Activated CD8-positive, alpha-beta memory T cell treated with anti-CD3 and anti-CD28 coated beads for 36 hours (primary cell): ENCODE data around the gene CASTOR1. TPM values are rescaled to one million over a fixed set of nuclear protein-coding genes. Genes with fewer than 3 reads are reported as not detected.

Source experiments
- CTCF ChIA-PET: fragments of 350-600 bp; sonication (Branson Sonifier 250); formaldehyde crosslinking; loops from one replicate; lab custom pipeline; 2021; ENCODE audit warnings: antibody characterized with exemption; lab: Charles Lee
- POLR2A ChIA-PET: fragments of 350-600 bp; sonication (Branson Sonifier 250); formaldehyde crosslinking; loops from one replicate; lab custom pipeline; 2021; ENCODE audit warnings: antibody characterized with exemption; lab: Charles Lee
- total RNA-seq, 2 experiments: library from RNA; stranded (reverse); gene quantifications; one replicate each; pipeline ENCODE4 v1.2.3, GENCODE V29; 2021

Gene CASTOR1
- total RNA-seq, 2 experiments from 2014 or later, result 1.9 to 4.2 TPM

- POLR2A ChIA-PET, result no interaction called here
Measured at GRCh38 chr22:30293026-30293425, 3.7 kb upstream of the CASTOR1 start.

GRCh38 chr22:30292069-30292970 lies 3.0 kb upstream of the CASTOR1 start:
- POLR2A ChIA-PET, result no interaction called here

More at GRCh38 chr22:30293026-30293425, 3.7 kb upstream of the CASTOR1 start:
- CTCF ChIA-PET, result interaction anchor here (12.9 kb wide), 1 partner anchor 95 kb away, joined by 214 read pairs; the partner anchor contains the start of gene RNF215

GRCh38 chr22:30291058-30291892 lies 2.0 kb upstream of the CASTOR1 start:
- ChIA-PET CTCF (interaction anchor here (0.7 to 12.9 kb wide), 8 partner anchors 10 to 135 kb away, joined by 3 to 214 read pairs (median 3); partner anchors contain the start of genes RNF215 and TBC1D10A), POLR2A (interaction anchor here (1.6 to 2.3 kb wide), 2 partner anchors 35 to 65 kb away, joined by 5 to 9 read pairs; partner anchors contain the start of genes CCDC157, SF3A1 and TBC1D10A)

More at GRCh38 chr22:30292069-30292970, 3.0 kb upstream of the CASTOR1 start:
- CTCF ChIA-PET, result interaction anchor here (0.6 to 12.9 kb wide), 4 partner anchors 8 to 96 kb away, joined by 3 to 214 read pairs (median 4); partner anchors contain the start of genes RNF215 and TBC1D10A

- POLR2A ChIA-PET, result interaction anchor here (0.6 to 2.3 kb wide), 4 partner anchors 36 to 135 kb away, joined by 4 to 9 read pairs (median 4); partner anchors contain the start of genes CCDC157, MTFP1, SF3A1 and TBC1D10A
- CTCF ChIA-PET, result interaction anchor here (0.7 to 12.9 kb wide), 10 partner anchors 11 to 136 kb away, joined by 3 to 214 read pairs (median 4); partner anchors contain the start of genes RNF215, SEC14L2 and TBC1D10A
Measured at GRCh38 chr22:30290342-30291057, 1.2 kb upstream of the CASTOR1 start.

- ChIA-PET CTCF (interaction anchor here (1.0 to 12.9 kb wide), 9 partner anchors 12 to 173 kb away, joined by 3 to 214 read pairs (median 16); partner anchors contain the start of genes RNF215, SEC14L2 and TBC1D10A), POLR2A (interaction anchor here (0.6 to 2.6 kb wide), 5 partner anchors 36 to 136 kb away, joined by 4 to 10 read pairs (median 5); partner anchors contain the start of genes CCDC157, MTFP1, SF3A1 and TBC1D10A)
Measured at GRCh38 chr22:30289980-30290313, 642 bp upstream of the CASTOR1 start.

GRCh38 chr22:30288419-30289140 lies 725 bp downstream of the CASTOR1 start:
- ChIA-PET CTCF (interaction anchor here (0.7 to 12.9 kb wide), 43 partner anchors 8 to 206 kb away, joined by 3 to 214 read pairs (median 7); partner anchors contain the start of genes CCDC157, LIF, MTFP1 and OSM), POLR2A (interaction anchor here (0.6 to 2.6 kb wide), 7 partner anchors 22 to 353 kb away, joined by 3 to 10 read pairs (median 7); partner anchors contain the start of genes RNF215 and TBC1D10A)

- POLR2A ChIA-PET, result interaction anchor here (0.6 to 2.6 kb wide), 4 partner anchors 25 to 353 kb away, joined by 5 to 10 read pairs (median 8); partner anchors contain the start of gene RNF215
Measured at GRCh38 chr22:30287648-30288418, 1.5 kb downstream of the CASTOR1 start.

GRCh38 chr22:30286813-30287647 lies 2.3 kb downstream of the CASTOR1 start:
- ChIA-PET POLR2A (interaction anchor here (1.5 to 2.6 kb wide), 3 partner anchors 24 to 100 kb away, joined by 5 to 10 read pairs (median 10); partner anchors contain the start of gene RNF215), CTCF (interaction anchor here (0.7 to 12.9 kb wide), 39 partner anchors 9 to 204 kb away, joined by 3 to 214 read pairs (median 10); partner anchors contain the start of genes CCDC157, MTFP1, OSM and RNF215)

More at GRCh38 chr22:30287648-30288418, 1.5 kb downstream of the CASTOR1 start:
- CTCF ChIA-PET, result interaction anchor here (0.7 to 12.9 kb wide), 43 partner anchors 8 to 206 kb away, joined by 3 to 214 read pairs (median 7); partner anchors contain the start of genes CCDC157, LIF, MTFP1 and OSM

GRCh38 chr22:30286331-30286730 lies 3.0 kb downstream of the CASTOR1 start:
- CTCF ChIA-PET, result interaction anchor here (0.7 to 12.9 kb wide), 8 partner anchors 8 to 204 kb away, joined by 3 to 214 read pairs (median 12); partner anchors contain the start of gene RNF215
- POLR2A ChIA-PET, result no interaction called here

GRCh38 chr22:30285846-30286200 lies 3.5 kb downstream of the CASTOR1 start:
- ChIA-PET CTCF (interaction anchor here (0.7 to 12.9 kb wide), 8 partner anchors 8 to 205 kb away, joined by 3 to 214 read pairs (median 12); partner anchors contain the start of gene RNF215), POLR2A (no interaction called here)

- ChIA-PET CTCF (interaction anchor here (1.1 to 12.9 kb wide), 5 partner anchors 22 to 205 kb away, joined by 3 to 214 read pairs (median 18); partner anchors contain the start of gene RNF215), POLR2A (no interaction called here)
Measured at GRCh38 chr22:30285176-30285845, 4.0 kb downstream of the CASTOR1 start.

- POLR2A ChIA-PET, result no interaction called here
Measured at GRCh38 chr22:30284666-30285065, 4.6 kb downstream of the CASTOR1 start.

GRCh38 chr22:30284172-30284571 lies 5.1 kb downstream of the CASTOR1 start:
- ChIA-PET CTCF (interaction anchor here (1.0 to 12.9 kb wide), 3 partner anchors 21 to 104 kb away, joined by 5 to 214 read pairs (median 8); partner anchors contain the start of gene RNF215), POLR2A (interaction anchor here (0.7 kb wide), 1 partner anchor 119 kb away, joined by 6 read pairs; no protein-coding TSS in a partner anchor)

More at GRCh38 chr22:30284666-30285065, 4.6 kb downstream of the CASTOR1 start:
- CTCF ChIA-PET, result interaction anchor here (2.0 to 12.9 kb wide), 4 partner anchors 21 to 178 kb away, joined by 8 to 214 read pairs (median 24); partner anchors contain the start of gene RNF215

GRCh38 chr22:30283342-30283741 lies 6.0 kb downstream of the CASTOR1 start:
- CTCF ChIA-PET, result interaction anchor here (1.0 to 12.9 kb wide), 2 partner anchors 20 to 105 kb away, joined by 5 to 214 read pairs; partner anchors contain the start of gene RNF215
- POLR2A ChIA-PET, result interaction anchor here (0.7 to 1.0 kb wide), 2 partner anchors 16 to 120 kb away, joined by 3 to 6 read pairs; no protein-coding TSS in a partner anchor
